COLO829 (cell line): ENCODE data around the gene CTNNBIP1.
A peak's percentile ranks its signal among the peaks of the same experiment; 100 is the strongest.
"Not testable (repeated sequence)": the region's sequence is repeated elsewhere in the genome, so short reads cannot be mapped to it uniquely, and the experiment has no call there.

Experiments used
- DNase-seq: peaks from one replicate; pipeline ENCODE4 v3.0.0; 2012; ENCODE audit warnings: low spot score

Gene CTNNBIP1

DNA sequence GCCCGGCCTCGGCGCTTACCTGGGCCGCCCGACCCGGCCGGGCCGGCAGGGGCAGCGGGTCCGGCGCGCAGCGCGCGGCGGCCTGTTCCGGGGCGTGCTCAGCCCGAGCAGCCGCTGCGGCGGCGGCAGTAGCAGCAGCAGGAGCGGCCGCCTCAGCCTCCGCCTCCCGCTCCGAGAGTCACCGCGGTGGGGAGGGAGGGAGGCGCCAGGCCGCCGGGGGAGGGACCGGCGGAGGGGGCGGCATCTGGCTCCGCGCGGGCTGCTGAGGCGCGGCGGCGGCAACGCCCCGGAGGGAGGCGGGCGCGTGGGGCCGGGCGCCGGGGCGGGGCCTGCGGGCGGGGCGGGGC lies at the start of gene CTNNBIP1:
Gene CTNNBIP1, minus strand, starts transcription at position 194 of the 347 bp plus-strand sequence. CDS start 38,205 bp downstream, outside the sequence.
- no peak for DNase-seq

GRCh38 chr1:9957726-9958125 lies 47.7 kb upstream of the CTNNBIP1 start:
- no peak for DNase-seq

GRCh38 chr1:9946315-9946714 lies 36.2 kb upstream of the CTNNBIP1 start:
- DNase-seq, result no peak

DNA sequence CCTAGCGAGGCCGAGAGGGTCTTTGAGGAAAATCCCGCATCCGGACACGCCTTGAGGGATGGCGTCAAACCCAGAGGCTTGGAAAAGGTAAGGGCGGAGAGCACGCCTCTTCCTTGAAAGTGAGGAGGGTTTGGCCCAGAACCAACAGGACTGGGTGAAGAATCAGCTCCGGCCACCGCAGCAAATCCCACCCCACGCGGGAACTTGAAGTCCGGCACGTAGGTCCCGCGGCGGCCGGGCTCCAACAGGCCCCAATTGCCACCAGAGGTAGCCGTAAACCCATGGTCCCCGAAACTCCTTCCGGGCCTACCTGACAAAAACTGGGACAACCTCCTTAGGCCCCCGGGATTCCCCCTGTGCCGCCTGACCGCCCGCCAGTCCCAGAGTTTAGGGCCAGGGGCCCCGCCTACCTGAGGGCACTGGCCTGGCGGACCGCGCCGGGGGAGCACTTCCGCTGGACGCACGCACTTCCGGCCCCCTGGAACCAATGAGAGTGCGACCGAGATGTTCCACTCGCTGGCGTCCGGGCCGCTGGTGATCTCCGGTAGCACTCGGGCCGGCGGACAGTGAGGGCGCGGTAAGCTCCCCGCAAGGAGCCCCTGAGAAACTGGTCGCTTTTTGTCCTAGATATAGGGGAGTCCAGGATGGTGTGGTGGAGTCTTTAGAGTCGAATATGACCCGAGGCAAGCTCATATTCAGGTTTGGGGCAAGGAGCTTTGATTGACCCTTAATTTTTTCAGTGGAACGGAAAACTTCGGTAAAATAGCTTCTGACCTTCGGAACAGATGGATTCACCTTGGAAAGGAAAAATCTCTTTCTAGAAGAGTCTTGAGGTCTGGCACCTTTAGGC lies 33.1 kb upstream of the CTNNBIP1 start, which contains the start of the genes LZIC and NMNAT1:
Gene LZIC, minus strand, starts transcription at position 453 of the 850 bp plus-strand sequence. CDS start 6,772 bp downstream, outside the sequence.
Gene NMNAT1, plus strand, starts transcription at position 537 of the 850 bp plus-strand sequence. CDS start 28,599 bp downstream, outside the sequence.
- peak; percentile 86 for DNase-seq

DNA sequence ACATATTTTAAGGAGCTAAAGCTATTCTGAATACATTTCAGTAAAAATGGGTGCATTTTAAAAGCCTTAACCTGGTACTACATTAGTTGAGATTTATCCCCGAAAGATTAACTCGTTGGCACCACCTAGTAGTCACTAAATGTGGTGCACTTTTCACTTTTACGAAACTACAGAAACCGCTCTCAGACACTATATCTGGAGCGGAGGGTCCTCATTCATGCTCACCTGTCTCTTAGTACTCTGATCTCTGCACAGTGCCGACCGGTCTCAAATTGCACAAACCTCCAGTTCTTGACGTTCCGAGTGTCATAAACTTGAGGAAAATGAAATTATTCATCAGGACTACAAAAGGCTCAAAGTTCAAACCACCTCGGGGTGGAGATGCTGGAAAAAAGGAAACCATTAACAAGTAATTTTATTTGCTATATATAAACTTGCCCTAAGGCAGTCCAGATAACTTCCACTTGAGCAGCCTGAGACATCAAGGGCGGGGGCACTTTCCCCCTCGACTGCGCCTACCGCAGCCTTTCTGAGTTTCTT lies 32.4 kb upstream of the CTNNBIP1 start:
- DNase-seq, result peak; percentile 54

DNA sequence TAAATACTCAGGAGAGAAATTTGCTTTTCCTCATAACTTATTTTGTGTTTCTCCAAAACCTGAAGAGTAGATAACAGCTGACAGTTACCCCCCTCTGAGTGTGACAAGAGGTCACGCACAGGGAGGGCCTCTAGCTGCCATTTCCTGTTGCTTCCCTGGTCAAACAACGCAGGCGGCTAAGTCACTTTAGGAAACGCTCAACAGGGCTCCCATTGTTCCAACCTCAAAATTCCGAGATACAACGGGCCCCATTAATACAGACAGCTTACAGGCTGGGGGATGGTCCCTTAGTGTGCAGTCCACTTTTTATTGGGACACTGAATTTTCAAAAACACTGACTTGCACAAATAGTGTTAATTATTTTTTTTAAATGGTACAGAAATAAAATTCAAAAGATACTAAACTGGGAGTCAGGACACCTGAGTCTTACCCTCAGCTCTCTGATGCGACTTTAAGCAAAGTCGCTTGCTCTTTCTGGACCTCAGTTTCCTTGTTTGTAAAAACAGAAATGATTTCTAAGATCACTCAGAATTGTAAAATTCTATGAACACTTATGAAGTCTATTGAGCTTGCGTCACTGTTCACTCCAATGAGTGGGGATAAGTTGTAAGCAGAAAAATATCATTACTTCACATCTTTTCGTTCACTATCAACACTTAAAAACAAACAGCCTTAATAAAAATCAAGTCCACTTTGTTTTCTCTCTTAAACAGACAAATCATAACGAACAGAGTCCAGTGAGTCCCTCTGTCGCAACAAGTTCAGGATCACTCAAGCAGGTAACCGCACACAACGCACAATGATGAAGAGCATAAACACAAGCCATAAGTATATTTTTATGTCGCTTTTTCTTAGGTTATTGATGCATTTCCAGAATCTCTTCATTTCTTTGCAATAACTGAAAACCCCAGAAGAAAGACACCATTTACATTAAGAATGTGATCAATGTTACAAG lies 19.6 kb upstream of the CTNNBIP1 start:
- DNase-seq, result peak; percentile 90

DNA sequence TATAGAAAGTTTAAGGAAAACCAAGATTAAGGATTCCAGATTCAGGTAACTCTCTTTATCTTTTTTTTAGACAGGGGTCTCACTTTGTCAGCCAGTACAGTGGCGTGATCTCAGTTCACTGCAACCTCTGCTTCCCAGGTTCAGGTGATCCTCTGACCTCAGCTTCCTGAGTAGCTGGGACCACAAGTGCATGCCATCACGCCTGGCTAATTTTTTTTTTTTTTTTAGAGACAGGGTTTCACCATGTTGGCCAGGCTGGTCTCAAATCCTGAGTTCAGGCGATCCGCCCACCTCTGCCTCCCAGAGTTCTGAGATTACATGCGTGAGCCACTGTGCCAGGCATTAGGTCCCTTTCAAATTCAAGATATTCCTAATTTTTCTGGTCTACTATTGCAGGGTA lies 17.2 kb upstream of the CTNNBIP1 start:
- no peak for DNase-seq

- DNase-seq, result no peak
These were observed 12.3 kb upstream of the CTNNBIP1 start for GRCh38 chr1:9922342-9922741.

- no peak for DNase-seq
These were observed 10.5 kb upstream of the CTNNBIP1 start for GRCh38 chr1:9920606-9921005.

- DNase-seq, result no peak
These were observed 7.8 kb upstream of the CTNNBIP1 start for GRCh38 chr1:9917901-9918300.

DNA sequence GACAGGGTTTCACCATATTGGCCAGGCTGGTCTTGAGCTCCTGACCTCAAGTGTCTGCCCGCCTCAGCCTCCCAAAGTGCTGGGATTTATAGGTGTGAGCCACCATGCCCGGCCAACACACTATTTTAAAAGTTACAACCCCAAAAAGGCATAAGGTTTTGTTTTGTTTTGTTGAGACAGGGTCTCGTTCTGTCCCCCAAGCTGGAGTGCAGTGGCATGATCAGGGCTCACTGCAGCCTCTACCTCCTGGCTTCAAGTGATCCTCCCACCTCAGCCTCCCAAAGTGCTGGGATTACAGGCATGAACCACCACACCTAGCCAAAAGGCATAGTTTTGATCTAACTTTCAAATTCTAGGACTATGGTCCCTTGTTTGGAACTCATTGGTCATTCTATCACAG lies 7.4 kb upstream of the CTNNBIP1 start:
- not testable (repeated sequence) for DNase-seq

DNA sequence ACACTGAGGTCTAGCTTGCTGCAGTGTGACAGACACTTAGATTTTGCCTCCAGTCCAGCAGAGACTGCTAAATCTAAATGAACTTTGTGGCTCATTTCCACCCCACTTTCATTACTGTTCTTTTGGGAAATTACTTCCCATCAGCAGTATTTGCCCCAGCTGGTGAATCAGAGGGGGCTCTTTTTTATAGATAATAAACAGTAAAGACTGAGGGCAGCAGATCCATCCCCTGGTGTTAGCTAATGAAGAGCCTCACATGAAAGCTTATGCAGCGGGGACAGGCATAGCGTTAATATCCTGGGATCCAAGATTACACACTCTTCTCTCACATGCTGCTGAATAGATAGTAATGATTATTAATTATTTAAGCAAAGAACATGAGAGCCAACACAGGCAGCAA lies 6.4 kb upstream of the CTNNBIP1 start:
- DNase-seq, result no peak

DNA sequence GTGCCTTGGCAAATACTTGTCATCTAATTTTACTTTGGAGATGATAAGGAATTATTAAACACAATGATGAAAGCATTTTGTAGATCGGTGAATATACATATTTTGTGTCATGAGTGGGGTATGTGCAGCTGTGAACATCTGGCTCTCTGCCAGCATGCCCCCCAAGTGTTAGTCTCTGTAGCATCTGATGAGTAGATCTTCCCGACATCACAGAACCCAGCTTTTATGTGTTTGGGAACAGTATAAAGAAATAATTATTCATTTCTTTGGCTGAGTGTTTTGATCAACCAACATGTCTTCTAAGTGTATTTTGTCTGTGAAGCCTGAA lies 4.5 kb upstream of the CTNNBIP1 start:
- no peak for DNase-seq

- no peak for DNase-seq
These were observed 2.3 kb upstream of the CTNNBIP1 start for GRCh38 chr1:9912264-9912936.

- DNase-seq, result peak; percentile 92
These were observed 532 bp upstream of the CTNNBIP1 start for GRCh38 chr1:9910423-9911178.

DNA sequence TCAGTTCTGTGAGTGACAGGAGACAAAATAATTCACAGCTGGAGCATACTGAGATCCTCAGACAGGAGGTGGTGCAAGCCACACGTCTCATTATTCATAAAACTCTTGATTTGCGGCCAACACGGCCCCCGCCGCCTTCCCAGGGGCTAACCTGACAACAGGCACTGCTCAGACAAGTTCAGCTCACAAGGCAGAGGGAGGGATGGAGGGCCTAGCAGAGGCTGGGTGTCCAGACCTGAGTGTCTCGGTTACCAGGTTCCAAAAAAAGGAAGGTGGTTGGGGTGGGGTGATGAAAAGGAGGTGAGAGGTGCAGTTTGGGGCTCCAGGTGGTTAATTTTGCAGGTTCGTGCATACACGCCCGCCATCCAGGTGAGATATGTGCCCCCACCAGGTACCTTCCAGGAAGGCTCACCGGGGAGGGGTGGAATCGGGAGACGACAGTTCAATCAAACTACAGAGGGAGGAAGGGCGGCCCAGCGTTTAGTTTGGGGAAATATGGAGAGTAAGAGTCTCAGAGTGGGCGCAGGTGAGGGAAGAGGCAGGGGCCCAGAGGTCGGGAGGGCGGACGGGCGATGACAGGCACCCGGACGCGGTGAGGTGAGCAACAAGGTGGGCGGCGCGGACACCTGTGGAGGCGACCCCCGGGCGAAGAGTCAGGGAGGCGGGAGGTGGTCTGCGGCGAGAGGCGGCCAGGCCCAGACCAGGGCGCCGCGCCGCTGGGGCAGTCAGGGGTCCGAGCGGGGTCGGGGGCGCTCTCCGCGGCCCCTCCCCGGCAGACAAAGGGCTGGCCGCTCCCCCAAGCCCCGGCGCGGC lies 629 bp downstream of the CTNNBIP1 start:
- no peak for DNase-seq

- DNase-seq, result no peak
These were observed 1.2 kb downstream of the CTNNBIP1 start for GRCh38 chr1:9908871-9909233.

DNA sequence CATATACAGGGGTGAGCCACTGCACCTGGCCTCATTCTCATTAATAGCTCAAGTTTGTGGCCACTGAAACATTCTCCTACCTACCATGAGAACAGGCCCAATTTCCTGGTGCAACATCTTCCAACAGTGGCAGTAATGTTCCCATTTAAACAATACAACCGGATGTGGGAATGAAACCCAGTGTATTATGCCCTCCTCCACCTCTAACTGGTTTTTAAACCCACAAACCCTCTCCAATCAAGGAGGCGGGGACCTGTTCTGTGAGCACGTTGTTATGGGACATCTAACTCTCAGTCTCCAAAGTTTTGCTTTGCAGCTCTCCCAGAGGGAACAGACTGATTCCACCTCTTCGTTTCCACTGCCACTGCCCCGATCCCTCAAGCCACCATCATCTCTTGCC lies 2.6 kb downstream of the CTNNBIP1 start:
- no peak for DNase-seq

DNA sequence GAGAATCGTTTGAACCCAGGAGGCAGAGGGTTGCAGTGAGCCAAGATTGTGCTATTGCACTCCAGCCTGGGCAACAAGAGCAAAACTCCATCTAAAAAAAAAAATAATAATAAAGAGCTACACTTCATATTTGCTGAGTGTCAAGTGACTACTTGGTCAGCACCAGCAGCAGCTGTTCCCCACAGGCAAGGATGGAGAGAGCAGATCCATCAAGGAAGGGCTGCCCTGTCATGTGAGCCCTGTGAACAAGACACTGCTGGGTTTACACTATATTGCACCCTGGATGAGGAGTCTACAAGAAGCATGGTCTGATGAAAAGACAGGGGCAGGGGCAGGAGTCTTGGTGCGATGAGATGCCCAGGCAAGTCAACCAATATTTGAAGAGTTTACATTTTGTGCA lies 3.6 kb downstream of the CTNNBIP1 start:
- DNase-seq, result no peak

DNA sequence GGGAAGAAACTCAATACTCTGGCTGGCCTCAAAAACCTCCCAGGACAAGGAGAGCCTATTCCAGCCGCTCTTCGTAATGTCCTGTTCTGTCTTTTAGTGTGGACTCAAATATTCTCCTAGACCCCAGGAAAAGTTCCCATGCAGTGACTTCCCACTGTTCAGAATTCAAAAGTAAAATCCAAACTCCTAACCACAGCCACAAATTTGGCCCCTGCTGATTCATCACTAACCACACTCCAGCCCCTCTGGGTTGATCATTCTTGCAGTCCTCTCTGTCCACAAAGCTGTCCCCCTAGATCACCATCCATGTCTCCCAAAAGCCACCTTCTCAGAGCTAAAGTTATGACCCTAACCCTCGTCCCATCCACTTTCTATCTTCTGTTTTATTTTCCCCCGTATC lies 5.1 kb downstream of the CTNNBIP1 start:
- DNase-seq, result no peak
